SK-N-SH (cell line): ENCODE measurements around the gene G2E3. TPM values are rescaled to one million over a fixed set of nuclear protein-coding genes. Genes with fewer than 3 reads are reported as not detected.

Experiments
- CTCF ChIA-PET: fragments of 300-600, 350-600 bp; formaldehyde crosslinking; extraction: SDS; loops from one replicate; lab custom pipeline; 2021; lab: Yijun Ruan, JAX
- POLR2A ChIA-PET: fragments of 350-600 bp; sonication (Branson Sonifier 250); formaldehyde crosslinking; extraction: SDS; loops from one replicate; lab custom pipeline; 2020; ENCODE audit warnings: antibody characterized with exemption, inconsistent platforms; lab: Yijun Ruan, JAX
- DNase-seq: peaks from one replicate; pipeline ENCODE4 v3.0.0; 2012
- H2AFZ ChIP-seq: fragments of 200-600 bp; sonication (generic); 2 replicates; pipeline ENCODE4 v1.8.1; 2016; ENCODE audit warnings: antibody characterized with exemption, mild to moderate bottlenecking, low read depth
- H3F3A ChIP-seq: fragments of 200-600 bp; sonication (generic); replicated peaks from 2 replicates; pipeline ENCODE3; 2016; ENCODE audit warnings: antibody characterized with exemption, mild to moderate bottlenecking; ENCODE audit not compliant: insufficient read depth
- H3K27ac ChIP-seq, 2 experiments: fragments of 200-500 bp in 1 of 2; fragments of 200-600 bp in 1 of 2; sonication (Bioruptor generic) in 1 of 2; sonication (generic), shearing (Covaris generic) in 1 of 2; 2 replicates each; pipeline versions ENCODE4 v1.5.1 to v1.6.1; 2014 to 2016; ENCODE audit warnings: low read depth in 2 of 2, inconsistent platforms in 1 of 2, low read length in 1 of 2, mild to moderate bottlenecking in 1 of 2, mixed read lengths in 1 of 2
- H3K27me3 ChIP-seq: fragments of 200-600 bp; sonication (generic), shearing (Covaris generic); 2 replicates; pipeline ENCODE4 v1.6.1; 2016; ENCODE audit warnings: mixed run types; ENCODE audit not compliant: insufficient read depth
- H3K36me3 ChIP-seq, 2 experiments: fragments of 200-500 bp in 1 of 2; fragments of 200-600 bp in 1 of 2; sonication (Bioruptor generic) in 1 of 2; sonication (generic) in 1 of 2; replicated peaks in 1 of 2; 2 replicates each; pipeline versions ENCODE3 to v1.5.1; 2014 to 2016; ENCODE audit warnings: low read length in 1 of 2, mild to moderate bottlenecking in 1 of 2; ENCODE audit not compliant: insufficient read depth in 2 of 2, control insufficient read depth in 1 of 2
- H3K4me1 ChIP-seq, 2 experiments: fragments of 200-500 bp in 1 of 2; fragments of 200-600 bp in 1 of 2; sonication (Bioruptor generic) in 1 of 2; sonication (generic), shearing (Covaris generic) in 1 of 2; 2 replicates each; pipeline versions ENCODE4 v1.5.1 to v1.6.1; 2014 to 2016; ENCODE audit warnings: low read depth in 1 of 2, low read length in 1 of 2, mixed run types in 1 of 2; ENCODE audit not compliant: insufficient read depth in 2 of 2, control insufficient read depth in 1 of 2
- H3K4me2 ChIP-seq: fragments of 200-600 bp; sonication (generic), shearing (Covaris generic); 2 replicates; pipeline ENCODE4 v1.6.1; 2017; ENCODE audit warnings: mixed run types
- H3K4me3 ChIP-seq, 2 experiments: fragments of 200-500 bp in 1 of 2; fragments of 200-600 bp in 1 of 2; sonication (Bioruptor generic) in 1 of 2; sonication (generic), shearing (Covaris generic) in 1 of 2; 2 replicates each; pipeline versions ENCODE4 v1.5.1 to v1.8.1; 2014 to 2016; ENCODE audit warnings: low read depth in 2 of 2, inconsistent platforms in 1 of 2, low read length in 1 of 2, mild to moderate bottlenecking in 1 of 2, mixed read lengths in 1 of 2, moderate library complexity in 1 of 2
- H3K79me2 ChIP-seq: fragments of 200-600 bp; sonication (generic); 2 replicates; pipeline ENCODE4 v1.8.1; 2017; ENCODE audit warnings: mild to moderate bottlenecking; ENCODE audit not compliant: insufficient read depth
- H3K9ac ChIP-seq: fragments of 200-600 bp; sonication (generic); 2 replicates; pipeline ENCODE4 v1.6.1; 2017; ENCODE audit warnings: mixed run types
- H3K9me2 ChIP-seq: fragments of 200-600 bp; sonication (generic); 2 replicates; pipeline ENCODE4 v1.6.1; 2017; ENCODE audit warnings: mixed run types
- H3K9me3 ChIP-seq: fragments of 200-600 bp; sonication (generic); 2 replicates; pipeline ENCODE4 v1.6.1; 2017; ENCODE audit warnings: mixed run types, mild to moderate bottlenecking, moderate library complexity
- H4K20me1 ChIP-seq: fragments of 200-600 bp; sonication (generic); 2 replicates; pipeline ENCODE4 v1.6.1; 2017; ENCODE audit warnings: mild to moderate bottlenecking, mixed run types; ENCODE audit not compliant: insufficient read depth
- CTCF ChIP-seq: fragments of 200-600 bp; sonication (generic); IDR thresholded peaks from 2 replicates; pipeline ENCODE4 v1.6.1; 2017; ENCODE audit warnings: antibody characterized with exemption, mild to moderate bottlenecking, moderate library complexity
- ELF1 ChIP-seq: IDR thresholded peaks from 2 replicates; pipeline ENCODE4 v1.4.0; 2012
- EP300 ChIP-seq, 2 experiments: IDR thresholded peaks; 2 replicates each; pipeline versions ENCODE4 v1.4.0 to v1.6.1; 2012; ENCODE audit warnings: borderline replicate concordance in 1 of 2, low read depth in 1 of 2, low read length in 1 of 2
- FOXM1 ChIP-seq: IDR thresholded peaks from 2 replicates; pipeline ENCODE4 v1.4.0; 2012; ENCODE audit warnings: low read depth, mild to moderate bottlenecking
- IRF3 ChIP-seq: fragments of 150-350 bp; IDR thresholded peaks from 2 replicates; pipeline ENCODE4 v1.6.1; 2016; ENCODE audit warnings: mild to moderate bottlenecking, low read depth, low read length
- MAX ChIP-seq: IDR thresholded peaks from 2 replicates; pipeline ENCODE4 v1.4.0; 2012; ENCODE audit warnings: low read depth
- RAD21 ChIP-seq: IDR thresholded peaks from 2 replicates; pipeline ENCODE4 v1.6.1; 2012; ENCODE audit warnings: mild to moderate bottlenecking, low read length
- RCOR1 ChIP-seq: fragments of 150-350 bp; IDR thresholded peaks from 2 replicates; pipeline ENCODE4 v1.6.1; 2017; ENCODE audit warnings: antibody characterized with exemption, low read length
- REST ChIP-seq: IDR thresholded peaks from 2 replicates; pipeline ENCODE4 v1.6.1; 2012; ENCODE audit warnings: mild to moderate bottlenecking, low read depth, low read length, moderate library complexity
- SMC3 ChIP-seq: IDR thresholded peaks from 2 replicates; pipeline ENCODE4 v1.6.1; 2012; ENCODE audit warnings: low read depth, low read length, improper control_type of control experiment
- TAF1 ChIP-seq: IDR thresholded peaks from 2 replicates; pipeline ENCODE4 v1.6.1; 2012; ENCODE audit warnings: low read depth, mild to moderate bottlenecking, low read length, moderate library complexity, borderline replicate concordance
- USF1 ChIP-seq: IDR thresholded peaks from 2 replicates; pipeline ENCODE4 v1.4.0; 2012; ENCODE audit warnings: low read depth, borderline replicate concordance
- polyA plus RNA-seq, 3 experiments: library from polyadenylated mRNA; depleted of rRNA; stranded (reverse); fragments of >200 nt; gene quantifications; 2 replicates each; pipeline ENCODE4 v1.2.3, GENCODE V29; 2012
- small RNA-seq, 7 experiments: library from RNA; depleted of rRNA; stranded (forward); fragments of <200 nt; gene quantifications; one replicate each; pipeline ENCODE3, GENCODE V24; 2012

G2E3 gene
- polyA plus RNA-seq, 1 of the 3 experiments (the other 2 are of a cell fraction): 2.9 TPM

- Histone ChIP-seq H3K79me2 (no peaks in the 10 kb centered on the region; the same call in 1 of the 2 replicates), H3K27me3 (no peaks in the 10 kb centered on the region), H3K36me3 (peaks cover 40 to 55% of the 10 kb centered on the region in 2 experiments), H3K9me3 (no peaks in the 10 kb centered on the region; the same call in 1 of the 2 replicates), H3K4me1 (no peaks in the 10 kb centered on the region), H4K20me1 (no peaks in the 10 kb centered on the region), H3K27ac (no peak overlapping the region), H3K9ac (no peak overlapping the region), H3K9me2 (no peaks in the 10 kb centered on the region), H3K4me2 (no peak overlapping the region), H2AFZ (no peak overlapping the region), H3K4me3 (no peak overlapping the region), H3F3A (peaks cover 8% of the 10 kb centered on the region)
- CTCF ChIA-PET: no interaction called here
- TF ChIP-seq ELF1 (no peak), FOXM1 (no peak), CTCF (no peak), EP300 (IDR thresholded peaks at IDR 0.05; ENCODE audit: borderline replicate concordance in 1 of 2, low read depth in 1 of 2, low read length in 1 of 2) (no peak), SMC3 (no peak), IRF3 (no peak), RCOR1 (no peak), USF1 (no peak), RAD21 (no peak), MAX (no peak), TAF1 (no peak), REST (no peak)
- DNase-seq: no peak
- POLR2A ChIA-PET: no interaction called here
Observed at GRCh38 chr14:30669594-30669993, 110.6 kb downstream of the G2E3 start.

Small RNA genes within 50 kb of the gene (small RNA-seq; reads per million reads assigned to genes)
- gene RF02271: 0 reads per million in 7 experiments

Other genes with a start within 250 kb of the G2E3 start
- 31.4 and 36.8 TPM in 2 replicates for gene SCFD1, start 63.2 kb downstream of the G2E3 start, polyA plus RNA-seq (2012; rRNA removed)